HK-2 (cell line): ENCODE measurements around the gene CA5A.

ENCODE experiments used
- DNase-seq: peaks from one replicate; pipeline ENCODE4 v3.0.0-alpha.2; 2018; ENCODE audit not compliant: unreplicated experiment

Gene CA5A

DNA sequence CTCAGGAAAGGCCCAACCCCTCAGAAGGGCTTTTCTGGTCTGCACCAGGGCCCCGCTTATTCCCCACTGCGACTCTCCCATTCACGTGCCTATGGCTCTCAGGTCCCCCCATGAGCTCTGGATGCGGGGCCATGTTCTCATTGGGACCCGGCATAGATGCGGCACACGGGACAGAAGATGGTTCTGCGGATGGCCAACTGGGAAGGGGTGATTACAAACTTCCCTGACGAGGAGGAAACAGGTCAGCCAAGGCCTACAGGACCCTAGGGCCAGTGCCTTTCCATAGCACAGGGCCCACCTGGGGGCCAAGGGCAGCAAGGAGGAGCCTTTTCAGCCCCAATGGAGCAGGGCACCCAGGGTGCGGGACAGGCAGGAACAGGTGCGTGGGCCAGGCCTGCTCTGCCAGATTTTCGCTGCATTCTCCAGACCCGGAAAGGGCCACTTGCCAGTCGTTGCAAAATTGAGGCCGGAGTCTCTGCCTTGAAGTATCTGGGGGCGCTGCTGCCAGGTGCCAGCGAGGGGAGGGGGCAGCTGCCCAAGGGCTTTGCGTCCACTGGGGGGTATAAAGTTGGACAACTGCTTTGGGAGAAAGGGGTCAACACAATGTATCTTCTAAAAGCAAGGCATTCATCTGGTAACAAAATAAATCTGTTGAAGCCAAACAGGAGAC, 87.5 kb downstream of the CA5A start:
- DNase-seq: no peak

DNA sequence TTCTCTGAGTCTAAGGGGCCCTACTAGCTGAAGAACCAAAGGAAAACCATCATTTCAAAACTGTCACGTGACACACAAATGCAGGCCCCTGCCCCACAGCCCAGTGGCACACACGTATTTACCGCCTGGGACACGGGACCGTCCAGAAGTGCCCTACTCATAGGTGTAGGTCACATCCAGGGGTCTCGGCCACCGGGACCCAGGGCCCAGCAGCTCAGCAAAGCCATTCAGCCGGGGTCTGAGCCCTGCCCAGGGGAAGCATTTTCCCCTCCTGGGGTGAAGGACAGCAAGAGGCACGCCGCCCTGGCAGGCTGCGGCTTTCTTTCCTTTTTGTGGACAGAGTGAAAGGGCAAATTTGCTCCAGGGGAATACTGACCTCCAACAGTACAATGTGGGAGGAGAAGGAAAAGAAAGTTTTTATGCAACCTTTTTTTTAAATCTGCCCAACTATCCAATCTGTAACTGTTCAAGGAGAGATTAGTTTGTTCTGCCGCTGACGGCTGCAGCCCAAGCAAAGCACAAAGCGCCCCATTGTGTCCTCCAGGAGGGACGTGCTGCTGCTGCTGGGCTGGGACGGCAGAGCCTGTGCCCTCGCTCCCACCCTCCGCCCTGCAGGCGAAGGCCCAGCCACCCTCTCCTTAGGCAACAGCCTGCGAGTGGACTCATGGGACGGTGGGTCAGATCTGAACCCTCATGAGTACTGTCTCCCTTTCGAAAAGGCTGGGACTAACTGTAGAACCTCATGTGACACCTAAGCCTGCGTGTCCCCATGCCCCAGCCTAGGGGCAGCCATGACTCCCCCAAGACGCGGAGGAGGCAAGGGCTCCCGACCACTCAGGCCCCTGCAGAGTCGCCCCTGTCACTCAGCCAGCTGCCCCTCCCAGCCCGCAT, 88.3 kb downstream of the CA5A start:
- no peak for DNase-seq

DNA sequence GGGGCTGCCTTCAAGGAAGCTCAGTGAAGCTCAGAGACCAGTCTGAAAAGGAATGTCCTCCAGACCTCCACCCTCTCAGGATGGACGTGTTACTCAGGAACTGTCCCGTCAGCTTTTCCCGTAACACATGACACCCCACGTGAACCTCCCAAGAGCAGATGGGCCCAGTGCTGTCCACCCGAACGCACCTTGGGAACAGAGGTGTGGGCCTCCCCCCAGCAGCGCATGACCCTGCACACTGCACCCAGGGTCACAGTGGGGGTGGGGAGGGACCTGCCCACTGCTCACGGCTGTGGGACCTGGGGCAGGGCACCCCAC, 88.9 kb downstream of the CA5A start:
- DNase-seq: no peak

DNA sequence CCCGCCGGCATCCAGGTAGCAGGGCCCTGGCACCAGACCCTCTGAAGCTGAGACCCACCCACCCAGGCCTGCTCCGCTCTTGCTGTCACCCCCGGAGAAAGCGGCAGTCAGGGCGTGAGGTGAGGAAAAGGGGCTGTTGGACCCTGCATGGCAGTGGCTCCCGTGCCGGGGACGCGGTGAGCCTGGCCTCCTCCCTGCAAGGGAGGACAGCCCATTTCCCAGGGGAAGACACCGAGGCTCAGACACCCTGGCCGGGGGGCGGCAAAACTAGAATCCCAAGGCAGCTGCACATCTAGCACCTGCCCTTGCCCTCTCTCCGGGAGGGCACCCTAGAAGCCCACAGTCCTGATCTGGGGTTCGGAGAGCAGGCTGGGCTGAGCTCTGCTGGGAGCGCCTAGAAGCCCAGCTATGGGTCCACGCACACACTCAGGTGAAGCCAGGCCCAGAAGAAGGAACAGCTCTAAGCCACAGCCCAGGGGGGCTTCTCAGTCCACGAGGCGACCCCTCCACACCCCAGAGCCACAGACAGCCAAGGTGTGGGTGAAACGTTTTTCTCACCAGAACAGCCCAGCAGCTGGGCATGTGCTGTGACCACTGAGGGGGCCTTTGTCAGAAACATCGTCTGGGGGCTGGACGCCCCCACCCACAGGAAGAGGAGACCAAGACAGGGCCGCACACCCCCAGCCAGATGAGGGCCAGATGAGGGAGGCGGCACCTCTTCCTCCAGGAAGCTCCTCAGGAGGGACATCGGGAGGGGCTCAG, 89.4 kb downstream of the CA5A start:
- no peak for DNase-seq

DNA sequence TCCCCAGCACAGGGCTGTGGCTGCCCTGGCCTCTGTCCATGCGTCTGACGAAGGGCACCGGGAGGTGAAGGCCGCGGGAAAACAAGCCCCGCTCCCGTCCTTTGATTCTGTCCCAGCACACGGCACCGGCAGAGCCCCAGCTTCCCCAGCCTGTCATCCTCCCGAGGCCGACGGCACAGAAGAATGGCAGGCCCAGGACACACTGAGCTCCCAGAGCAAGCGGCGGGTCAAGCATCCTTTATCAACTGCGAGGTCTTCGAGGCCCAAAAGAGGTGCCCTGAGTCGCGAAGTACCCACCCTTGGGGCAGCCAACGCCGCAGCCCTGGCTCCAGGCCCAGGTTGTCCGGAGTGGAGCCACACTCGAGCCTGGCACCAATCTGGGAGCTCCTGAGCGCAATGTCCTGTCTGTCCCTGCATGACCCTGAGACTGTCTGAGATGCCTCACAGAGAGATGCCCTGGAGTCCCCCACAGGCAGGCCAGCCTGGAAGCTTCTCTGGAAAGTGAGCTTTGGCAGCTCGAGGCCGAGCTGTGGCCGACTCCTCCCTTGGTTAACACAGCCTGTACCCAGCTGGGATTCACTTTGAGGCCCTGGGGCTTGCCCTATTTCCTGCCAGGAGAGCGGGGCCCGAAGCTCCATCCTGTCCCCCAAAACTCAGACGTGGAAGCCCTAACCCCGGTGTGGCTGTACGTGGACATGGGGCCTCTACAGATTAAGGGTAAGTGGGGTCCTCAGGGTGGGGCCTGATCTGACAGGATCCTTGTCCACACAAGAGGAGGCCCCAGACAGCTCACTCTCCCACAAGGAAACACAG, 90.3 kb downstream of the CA5A start:
- no peak for DNase-seq

DNA sequence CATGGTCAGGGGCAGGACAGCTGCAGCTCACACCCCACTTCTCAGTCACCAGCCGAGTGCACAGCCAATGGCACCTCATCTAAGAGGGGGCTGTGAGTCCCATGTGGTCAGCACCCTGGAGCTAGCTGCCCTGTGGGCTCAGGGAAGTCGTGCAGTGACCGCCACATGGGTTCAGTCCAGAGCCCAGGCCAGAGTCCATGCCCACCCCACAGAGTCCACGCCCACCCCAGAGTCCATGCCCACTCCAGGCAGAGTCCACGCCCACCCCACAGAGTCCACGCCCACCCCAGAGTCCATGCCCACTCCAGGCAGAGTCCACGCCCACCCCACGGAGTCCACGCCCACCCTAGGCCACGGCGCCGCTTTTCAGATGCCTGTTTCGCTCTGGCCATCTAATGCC, 91.1 kb downstream of the CA5A start:
- no peak for DNase-seq

DNA sequence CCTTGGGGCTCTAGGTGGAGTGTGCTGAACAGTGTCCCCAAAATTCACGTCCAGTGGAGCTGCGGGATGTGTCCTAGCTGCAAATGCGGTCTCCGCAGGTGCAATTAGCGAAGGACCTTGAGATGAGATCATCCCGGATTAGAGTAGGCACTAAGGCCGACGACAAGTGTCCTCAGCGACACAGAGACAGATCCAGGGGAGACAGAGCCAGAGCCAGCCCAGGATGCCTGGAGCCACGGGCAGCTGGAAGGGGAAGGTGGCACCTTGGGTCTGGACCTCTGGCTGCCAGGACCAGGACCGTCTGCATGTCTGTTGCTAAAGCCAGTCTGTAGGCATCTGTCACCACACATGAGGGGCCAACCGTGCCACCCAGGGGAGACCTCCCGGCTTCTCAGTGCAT, 91.5 kb downstream of the CA5A start:
- DNase-seq: no peak

DNA sequence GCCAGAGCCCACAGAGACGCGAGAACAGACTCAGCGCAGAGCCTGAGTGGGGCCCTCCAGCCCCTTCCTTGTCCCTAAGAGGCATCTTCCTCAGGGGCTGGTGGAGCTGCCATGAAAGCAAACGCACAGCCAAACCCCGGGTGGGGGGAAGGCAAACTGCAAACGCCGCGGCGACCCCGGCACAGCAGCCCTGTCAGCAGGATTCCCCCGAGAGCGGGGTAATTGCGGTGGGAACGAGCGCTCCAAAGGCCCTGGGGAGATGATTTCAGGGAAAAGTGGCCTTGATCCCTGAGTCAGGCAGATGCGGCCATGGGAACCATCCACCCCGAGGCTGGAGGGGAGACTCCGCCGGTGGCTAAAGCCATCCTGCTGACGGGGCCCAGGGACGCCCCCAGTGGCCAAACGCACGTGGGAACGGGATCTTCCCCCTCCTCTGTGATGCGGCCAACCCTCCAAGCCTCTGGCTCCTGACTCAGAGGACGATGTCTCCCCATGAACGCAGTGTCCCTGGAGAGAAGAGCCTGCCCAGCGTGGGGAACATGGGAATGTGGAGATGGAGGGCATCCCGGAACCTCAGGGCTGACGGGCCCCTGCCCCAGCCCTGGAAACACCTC, 92.1 kb downstream of the CA5A start:
- no peak for DNase-seq

DNA sequence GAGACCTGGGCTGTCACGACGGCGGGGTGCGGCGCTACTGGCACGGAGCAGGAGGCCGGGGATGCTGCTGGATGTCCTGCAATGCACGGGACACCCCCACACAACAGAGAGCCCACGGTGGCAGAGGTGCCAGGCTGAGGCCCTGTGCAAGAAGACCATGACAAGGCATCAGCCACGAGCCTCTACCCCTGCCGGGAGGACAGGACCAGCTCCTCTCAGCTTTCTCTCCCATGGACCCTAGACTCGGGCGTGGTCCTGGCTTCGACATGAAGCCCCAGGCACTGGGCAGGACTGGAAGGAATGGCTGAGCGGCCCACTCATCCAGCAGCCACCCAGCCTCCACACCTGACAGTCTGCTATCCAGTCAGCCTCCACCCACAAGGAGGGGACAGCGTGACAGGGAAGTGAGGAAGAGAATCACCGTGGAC, 92.6 kb downstream of the CA5A start:
- DNase-seq: no peak

DNA sequence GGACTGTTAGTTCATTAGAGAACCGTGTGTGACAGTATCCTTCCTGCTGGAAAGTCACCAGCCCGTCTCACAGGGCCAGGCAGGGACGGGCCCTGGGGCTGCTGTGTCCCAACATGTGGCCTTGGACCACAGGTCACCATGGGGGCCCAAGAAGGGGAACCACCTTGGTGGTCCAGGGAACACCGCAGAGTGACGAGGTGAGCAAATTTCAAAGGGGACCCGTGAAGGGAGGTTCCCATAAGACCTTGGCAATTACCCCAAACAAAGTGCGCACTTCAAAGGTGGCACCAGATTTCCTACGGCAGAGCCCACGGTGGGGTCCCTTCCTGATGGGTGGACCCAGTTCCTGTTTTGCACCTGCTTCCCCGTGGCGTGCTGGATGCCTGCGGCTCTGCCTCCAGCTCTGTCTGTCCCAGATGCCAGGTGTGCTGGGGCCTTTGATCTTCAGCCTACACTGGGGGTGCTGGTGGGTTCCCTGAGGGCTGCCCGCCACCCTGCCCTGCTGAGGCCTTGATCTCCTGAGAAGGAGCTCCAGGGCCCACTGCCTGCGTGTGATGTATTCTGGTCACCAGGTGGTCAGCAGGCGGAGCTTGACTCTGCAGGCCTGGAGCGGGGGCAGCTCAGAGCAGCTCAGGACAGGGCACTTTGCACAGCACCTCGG, 94.0 kb downstream of the CA5A start:
- DNase-seq: no peak

DNA sequence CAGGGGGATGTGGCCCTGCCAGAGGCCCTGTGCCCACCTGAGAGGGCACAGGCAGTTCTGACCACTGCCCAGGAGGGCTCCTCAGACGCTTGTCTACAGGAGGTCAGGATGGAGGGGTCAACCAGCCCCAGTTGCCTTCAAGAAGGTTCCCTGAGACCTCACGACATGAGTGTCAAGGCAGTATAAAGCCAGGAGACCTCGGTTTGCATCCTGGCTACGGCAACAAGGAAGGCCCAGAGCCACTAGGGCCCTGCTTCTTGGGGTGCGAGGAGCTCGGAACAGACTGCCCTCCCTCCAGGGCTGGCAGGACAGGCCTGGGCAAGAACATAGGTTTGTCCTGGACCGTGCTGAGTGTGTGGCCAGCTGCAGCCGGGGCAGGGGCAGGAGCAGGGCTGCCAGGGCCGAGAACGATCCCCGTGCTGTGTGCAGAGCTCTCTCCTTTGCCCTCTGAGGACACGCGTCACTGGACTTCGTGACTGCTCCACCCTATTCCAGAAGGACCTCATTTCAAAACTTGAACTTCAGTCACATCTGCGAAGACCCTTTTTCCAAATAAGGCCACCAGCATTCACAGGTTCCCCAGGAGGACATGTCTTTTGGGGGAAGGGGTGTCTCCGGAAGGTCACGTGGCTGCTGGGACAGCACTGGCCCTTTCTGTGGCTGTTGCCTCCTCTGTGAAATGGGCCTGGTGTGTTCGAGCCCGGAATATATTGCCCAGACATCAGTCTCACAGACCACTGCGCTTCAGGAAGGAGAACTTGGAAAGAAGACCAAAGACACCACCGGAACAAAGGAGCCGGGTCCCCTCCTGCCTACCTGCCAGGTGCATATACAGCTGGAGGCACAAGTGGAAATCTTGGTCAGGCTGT, 94.8 kb downstream of the CA5A start:
- no peak for DNase-seq

GRCh38 chr16:87840271-87840978, 95.9 kb downstream of the CA5A start:
- no peak for DNase-seq

DNA sequence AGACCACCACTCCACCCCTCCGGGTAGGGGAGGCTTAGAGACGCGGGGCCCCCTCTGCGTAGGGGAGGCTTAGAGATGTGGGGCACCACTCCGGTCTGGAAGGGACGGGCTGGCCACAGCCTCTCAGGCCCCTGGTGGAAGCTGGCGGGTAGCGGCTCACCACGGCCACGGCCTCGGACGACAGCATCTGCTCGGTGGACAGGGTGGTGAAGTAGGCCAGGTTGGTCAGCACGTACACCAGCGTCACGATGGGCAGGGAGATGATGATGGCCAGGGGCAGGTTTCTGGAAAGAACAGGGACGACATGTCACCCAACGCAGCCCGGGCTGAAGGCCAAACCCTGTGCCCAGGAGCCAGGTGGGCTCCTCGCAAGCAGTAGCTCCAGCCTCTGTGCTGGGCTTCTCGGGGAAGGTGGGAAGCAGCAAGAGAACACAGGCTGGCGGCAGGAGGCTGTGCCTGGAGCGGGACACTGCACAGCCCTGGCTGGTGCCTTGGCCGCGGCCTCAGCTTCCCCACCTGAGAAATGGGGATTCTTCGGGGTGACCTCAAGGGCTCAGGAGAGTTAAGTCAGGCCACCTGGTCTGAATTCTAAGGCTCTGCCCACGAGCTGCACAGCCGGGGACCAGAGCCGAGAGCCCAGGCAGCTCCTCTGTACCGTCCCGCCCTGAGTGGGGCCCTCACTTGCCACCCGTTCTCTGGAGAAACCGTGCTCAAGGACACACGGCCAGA, 96.6 kb downstream of the CA5A start:
- DNase-seq: no peak

- no peak for DNase-seq
Observed at GRCh38 chr16:87838643-87839541, 97.4 kb downstream of the CA5A start.
